Putamen (tissue), 1 donor: ENCODE measurements around the gene IRX2.

Experiments used
- DNase-seq: peaks from one replicate; pipeline ENCODE4 v3.0.0-alpha.2; 2016; ENCODE audit warnings: low spot score

The IRX2 gene

DNA sequence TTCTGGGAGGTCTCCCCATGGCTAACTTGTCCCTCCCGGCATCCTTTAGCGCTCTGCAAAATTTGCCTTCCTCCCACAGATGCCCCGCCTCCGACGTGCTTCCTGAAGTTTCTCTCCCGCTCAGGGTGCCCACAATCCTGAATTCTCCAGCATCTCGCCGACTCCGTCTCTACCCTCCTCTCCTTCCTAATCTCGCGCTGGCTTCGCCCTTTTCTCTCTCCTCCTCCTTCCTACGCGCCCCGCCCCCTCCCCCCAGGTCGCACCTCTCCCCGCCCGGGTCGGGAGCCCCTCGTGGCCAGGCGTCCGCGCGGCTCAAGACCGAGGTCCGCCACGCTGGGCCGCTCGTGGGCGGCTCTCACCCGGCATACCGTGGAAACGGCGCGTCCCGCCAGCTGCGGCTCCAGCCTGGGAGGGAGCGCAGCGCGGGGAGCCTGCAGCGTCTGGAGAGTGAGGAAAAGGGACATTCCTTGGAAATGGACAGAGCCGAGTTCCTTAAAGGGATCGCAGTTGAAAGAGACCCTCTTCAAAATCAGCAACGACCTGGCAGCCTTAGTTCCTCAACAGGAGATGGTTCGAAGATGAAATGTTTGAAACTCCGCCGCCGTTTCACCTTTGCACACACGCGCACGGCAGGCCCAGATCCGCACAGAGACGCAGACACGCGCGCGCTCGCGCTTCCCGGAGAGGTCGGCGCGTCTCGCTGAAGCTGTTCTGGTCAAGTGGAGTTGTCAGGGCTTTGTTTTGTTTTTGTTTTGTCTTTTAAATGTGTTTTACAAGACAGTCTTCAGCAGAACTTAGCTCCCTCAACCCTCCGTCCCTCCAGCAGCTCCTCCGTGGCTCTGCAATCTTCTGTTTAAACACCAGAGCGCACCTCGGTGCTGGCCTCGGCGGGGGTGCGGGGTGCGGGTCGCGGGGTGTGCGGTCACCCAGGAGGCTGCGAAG, 5.0 kb upstream of the IRX2 start:
- no peak for DNase-seq

GRCh38 chr5:2755681-2756171, 4.2 kb upstream of the IRX2 start:
- DNase-seq = no peak

DNA sequence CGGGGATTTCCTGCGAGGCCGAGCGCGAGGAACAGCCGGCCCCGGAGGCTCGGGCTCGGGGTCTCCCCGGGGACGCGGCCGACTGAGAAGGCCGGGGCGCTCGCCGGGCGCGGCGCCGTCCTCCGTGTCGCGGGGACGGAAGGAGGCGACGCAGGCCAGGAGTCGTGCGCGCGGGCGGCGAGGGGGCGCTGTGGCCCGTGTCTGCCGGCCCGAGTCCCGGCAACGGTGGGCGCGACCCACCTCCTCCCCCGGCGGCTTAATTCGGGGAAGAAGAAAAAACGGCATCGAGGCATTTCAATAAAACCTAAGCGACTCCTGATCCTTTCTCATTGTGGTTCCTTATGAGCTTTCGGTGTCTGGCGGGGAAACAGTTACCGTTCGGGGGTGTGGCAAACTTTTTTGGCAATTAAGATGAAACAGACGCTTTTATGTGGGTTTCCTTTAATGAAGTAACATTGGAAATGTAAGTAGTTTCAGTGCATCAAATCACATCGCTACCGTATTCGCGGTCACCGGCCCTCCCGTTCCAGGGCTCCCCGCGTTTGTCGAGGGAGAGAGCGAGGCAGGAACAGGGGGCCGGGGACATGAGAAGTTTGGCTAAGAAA, 3.7 kb upstream of the IRX2 start:
- DNase-seq = no peak

DNA sequence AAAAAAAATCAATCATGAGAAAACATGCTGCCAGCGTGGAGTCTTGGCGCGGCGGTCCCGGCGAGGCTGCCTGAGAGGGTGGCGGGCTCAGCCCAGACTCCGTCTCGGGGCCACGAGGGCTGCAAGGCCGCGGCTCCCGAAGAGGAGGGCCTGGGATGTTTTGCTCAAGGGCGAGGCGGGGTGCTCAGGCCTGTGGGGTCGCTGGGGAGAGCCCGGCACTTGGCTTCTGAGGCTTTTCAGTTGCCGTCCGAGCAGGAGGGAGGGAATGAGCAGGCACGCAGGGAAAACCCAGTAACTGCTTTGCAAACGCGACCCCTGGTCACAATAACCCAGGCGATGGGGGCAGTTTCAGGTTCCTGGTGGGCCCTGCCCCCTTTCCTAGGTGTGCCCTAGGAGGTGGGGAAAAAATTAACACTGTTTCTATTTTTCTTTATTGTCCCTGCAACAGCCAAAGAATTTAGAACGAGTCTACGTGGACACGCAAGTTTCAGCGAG, 3.2 kb upstream of the IRX2 start:
- no peak for DNase-seq

DNA sequence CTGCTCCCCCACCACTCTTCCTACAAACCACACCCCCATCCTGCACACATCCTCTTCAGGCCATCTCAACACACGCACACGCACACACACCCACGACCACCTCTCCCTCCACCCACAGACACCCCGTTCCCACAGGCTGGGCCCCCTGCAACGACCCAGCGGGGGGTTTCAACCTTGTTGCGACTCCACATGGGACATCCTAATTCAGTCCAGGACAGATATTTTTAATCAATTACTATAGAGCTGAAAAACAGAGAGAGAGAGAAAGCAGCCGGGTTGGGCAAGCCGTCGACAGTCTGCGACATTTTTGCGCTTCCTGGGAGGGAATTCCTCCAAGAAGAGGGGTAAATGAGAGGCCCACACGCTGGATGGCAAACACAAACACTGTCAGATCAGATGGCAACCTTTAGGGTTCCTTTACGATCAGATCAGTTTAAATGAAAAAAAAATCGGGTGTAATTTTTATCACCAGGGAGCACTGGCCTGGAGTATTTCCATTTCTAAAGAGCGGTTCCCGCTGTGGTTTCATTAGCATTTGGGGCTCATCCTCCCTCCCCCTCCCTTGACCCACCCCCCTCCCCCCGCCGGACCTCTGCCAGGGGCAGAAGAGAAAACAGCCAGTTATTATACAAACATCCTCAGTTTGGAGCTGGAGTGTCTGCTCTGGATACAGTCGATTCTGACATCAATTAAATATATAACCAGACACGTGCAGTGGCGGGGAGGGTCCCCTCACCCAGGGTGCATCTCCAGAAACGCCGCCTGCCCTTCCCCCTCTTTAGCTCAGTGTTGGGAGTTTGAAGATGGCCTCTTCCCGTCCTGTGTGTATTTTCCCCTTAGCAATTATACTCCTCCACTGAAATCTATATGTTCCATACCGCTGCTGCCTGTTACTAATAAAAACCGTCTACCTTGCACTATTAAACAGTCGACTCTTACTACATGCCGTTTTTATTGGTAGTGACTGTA, 2.3 kb upstream of the IRX2 start:
- no peak for DNase-seq

DNA sequence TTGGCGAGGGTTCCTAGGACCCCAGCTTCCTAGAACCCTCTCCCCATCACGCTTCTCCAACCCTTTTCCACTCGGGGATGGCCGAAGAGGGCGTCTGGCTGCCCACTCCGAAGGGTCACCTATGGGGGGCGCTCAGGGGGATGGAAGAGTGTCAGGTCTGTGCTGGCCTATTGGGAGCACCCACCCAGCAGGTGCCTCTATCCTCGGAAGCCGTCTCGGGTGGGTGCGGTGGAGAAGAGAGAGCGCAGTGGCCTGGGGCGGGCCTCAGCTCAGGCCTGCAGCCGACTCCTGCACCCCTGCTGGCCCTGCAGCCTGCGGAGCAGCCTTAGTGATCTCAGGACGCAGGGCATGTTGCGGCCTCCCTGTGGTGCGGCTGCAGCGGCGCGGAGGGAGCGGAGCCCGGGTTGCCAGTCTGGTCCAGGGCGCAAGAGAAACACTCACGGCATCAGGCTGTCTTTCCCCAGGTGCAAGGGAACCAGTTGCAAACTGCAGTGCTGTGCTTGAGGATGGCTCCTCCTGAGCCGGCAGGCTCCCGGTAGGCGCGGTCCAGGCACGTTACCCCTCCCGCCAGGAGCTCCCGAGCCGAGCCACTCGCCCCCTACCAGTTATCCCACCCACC, 1.5 kb upstream of the IRX2 start:
- DNase-seq = no peak

- no peak for DNase-seq
These were observed 763 bp upstream of the IRX2 start for GRCh38 chr5:2752059-2752820.

DNA sequence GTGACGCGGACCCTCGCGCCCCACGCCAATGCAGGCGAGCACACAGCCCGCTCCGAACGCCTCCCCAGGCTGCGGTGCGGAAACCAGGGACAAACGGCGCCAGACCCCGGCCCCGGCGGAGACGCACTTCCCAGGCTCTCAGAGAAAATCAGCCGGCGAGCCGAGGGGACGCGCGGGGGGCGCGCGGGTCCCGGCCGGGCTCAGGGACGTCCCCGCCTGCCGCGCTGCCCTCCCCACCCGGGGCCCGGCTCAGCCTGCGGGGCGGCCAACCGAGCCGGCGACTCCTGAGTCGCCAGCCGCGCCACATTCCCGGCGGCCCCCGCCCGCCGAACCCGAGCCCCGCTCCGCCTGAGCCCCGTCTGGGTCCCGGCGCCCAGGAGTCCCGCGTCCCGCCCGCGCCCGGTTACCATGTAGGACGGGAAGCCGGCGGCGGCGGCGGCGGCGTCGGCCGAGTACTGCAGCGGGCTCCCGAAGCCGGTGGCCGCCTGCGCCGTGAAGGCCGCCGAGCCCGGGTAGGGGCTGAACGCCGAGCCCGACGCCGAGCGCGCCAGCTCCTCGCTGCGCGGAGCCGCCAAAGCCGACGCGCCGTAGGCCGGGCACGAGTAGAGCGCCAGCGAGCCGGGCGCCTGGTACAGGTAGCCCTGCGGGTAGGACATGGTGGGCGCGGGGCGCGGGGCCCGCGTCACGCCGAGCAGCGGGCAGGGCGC, 566 bp downstream of the IRX2 start:
- no peak for DNase-seq

- DNase-seq = no peak
These were observed 1.3 kb downstream of the IRX2 start for GRCh38 chr5:2750026-2750757.

DNA sequence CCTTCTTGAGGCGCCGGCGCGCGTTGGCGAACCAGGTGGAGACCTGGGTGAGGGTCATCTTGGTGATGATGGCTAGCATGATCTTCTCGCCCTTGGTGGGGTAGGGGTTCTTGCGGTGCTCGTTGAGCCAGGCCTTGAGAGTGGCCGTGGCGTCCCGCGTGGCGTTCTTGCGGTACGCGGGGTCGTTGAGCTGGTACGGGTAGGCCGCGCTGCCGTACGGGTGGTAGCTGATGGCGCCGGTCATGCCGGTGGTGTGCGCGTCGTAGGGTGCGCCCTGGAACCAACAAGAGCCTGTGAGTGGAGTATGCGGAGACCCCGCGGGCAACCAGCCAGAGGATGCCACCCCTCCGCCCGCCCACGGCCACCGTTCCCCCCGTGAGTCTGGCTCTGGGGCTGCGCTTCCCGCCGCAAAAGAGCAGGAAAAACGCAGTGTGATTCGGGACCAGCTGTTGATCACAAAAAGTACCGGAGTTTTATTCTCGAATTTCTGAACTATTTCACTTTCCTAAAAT, 1.9 kb downstream of the IRX2 start:
- DNase-seq = no peak

DNA sequence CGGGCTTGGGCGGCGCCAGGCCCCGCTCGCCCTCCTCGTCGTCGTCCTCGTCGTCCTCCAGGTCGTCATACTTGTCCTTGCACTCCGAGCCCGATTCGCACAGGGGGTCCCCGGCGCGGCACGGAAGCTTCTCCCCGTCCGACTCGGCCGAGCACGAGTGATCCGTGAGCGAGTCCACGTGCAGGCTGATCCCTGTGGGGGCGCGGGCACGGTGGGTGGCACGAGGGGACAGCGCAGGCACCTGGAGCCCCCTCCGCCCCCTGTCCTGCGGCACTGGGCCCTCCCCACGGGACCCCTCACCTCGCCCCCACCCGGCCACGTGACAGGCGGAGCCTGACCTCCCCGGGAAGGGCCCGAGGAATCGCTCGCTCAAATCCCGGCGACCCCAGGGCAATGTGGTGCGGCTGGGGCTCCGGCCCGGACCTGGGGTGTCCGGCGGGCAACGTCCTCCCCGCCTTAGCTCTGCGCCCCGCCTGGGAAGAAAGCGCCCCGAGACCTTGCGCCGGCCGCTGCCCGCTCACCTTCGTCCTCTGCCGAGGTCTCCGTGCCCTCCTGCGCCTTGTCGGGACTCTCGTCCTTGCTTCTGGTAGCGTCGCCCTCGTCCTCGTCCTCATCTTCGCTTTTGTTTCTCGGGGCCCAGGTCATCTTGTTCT, 2.5 kb downstream of the IRX2 start:
- DNase-seq = no peak

DNA sequence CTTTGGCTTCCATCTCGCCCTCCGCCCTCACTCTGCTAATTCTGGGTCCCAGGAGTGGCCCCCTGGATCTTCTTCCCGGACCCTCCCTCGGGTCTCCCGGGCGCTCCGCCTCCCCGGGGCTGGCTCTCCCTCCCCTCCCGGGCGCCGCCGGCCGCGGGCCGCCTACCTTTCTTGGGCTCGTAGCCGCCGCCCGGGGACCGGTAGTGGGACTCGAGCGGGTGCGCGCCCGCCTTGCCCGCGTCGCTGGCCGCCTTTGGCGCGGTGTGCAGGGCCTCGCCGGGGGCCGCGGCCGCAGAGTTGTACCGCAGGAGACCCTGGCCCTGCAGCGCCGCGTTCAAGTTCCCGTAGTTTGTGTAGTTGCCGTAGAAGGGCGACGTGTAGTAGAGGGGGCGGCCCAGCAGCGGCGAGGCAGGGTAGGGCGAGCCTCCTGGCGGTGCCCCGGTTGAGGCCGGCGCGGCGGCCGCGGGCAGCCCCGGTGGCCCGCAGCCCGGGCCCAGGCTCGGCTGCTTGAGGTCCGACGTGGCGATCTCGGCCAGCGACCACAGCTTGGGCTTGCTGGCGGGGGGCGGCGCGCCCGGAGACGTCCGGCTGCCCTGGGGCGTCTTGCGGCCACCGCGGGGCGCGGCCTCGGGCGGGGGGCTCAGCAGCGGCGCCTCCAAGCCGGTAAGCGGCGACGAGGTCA, 3.2 kb downstream of the IRX2 start:
- no peak for DNase-seq

DNA sequence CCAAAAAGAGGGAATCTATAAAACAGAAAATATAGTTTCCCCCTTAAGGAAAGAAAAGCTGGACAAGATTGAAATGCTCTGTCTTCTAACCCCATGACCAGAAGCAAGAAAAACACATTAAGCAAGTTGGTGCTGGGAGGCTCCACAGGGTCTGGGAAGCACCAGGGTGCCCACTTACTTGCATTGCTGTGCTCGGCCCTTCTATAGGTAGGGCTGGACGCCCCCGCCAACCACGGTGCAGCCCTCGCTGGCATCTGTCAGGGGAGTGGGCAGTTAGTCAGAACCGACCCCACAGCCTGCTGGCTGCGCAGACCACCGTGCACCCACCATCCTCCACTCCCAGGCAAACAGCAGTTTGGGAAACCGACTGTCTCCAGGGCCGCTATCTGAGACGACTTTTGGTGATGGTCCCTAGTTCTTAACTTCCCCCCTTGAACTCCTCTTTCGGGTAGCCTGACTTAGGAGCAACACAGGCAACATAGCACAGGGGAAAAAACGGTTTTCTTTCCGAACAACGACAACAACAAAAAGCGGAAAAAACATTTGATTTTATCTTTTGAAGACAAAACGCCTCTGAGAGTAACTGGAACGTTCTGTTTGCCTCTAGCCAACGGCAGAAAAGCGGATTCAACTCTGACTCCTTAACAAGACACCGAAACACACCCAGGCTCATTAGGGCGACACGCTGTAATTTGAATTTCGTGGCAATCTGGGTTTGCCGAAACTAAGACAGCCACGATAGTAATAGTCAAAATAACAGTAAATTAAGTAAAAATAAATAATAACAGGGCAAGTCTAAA, 3.9 kb downstream of the IRX2 start:
- DNase-seq = no peak

DNA sequence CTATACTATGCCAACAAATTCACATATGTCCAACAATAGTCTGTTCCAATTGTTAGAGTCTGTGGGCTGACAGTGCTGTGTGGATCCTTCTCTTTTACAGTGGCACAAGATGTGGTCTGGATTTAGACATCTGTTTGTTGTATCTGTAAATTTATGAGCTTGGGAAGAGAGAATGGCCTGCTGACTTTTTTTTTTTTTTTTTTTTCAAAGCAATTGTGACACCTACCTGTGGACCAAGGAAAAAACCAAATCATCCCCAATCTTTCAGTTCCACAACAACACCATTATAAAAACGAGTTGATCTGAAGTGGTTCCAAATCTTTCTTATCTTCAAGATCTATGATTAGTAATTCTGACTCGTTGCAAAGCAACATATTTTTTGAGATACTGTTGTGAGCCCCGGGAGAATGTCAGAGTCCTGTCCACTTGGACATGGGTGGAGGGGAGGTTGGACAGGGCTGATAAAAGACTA, 4.9 kb downstream of the IRX2 start:
- no peak for DNase-seq

- no peak for DNase-seq
These were observed 7.0 kb downstream of the IRX2 start for GRCh38 chr5:2744485-2744884.

- DNase-seq = no peak
These were observed 8.4 kb downstream of the IRX2 start for GRCh38 chr5:2742921-2743679.
